ENCODE results near the gene CCDC197.

DNA sequence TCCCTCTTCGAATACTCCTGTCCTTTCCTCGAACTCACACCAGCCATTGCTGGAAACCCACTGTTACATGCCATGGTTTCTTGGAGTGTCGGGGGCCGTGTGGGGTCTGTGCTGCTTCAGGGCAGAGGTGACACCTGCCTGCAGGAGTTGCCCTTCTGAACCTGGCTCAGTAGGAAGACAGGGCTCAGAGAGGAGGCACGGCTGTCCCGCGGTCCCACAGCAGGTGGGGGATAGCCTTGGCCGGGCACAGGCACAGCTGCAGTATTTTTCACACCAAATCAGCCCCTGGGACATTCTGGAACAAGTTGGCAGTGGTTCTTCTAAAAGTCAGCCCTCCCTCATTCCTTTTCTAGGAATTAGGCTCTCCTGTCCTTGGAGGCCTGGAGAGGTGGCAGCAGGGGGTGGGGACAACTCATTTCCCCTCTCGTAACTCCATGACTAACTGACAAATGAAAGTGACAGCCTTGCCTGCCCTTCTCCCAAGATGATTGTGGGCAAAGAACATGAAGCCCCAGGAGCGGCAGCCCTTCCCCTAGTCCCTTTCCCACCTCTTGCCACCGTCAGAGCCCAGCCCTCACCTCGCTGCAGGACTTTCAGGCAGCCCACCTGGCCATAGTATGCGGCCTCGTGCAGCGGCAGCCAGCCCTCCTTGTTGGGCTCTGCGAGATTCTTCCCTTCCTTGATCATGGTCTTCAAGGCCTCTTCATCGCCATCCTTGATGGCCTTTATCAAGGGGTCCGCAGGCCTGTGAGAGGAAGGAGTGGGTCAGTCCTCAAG, 43.2 kb upstream of the CCDC197 start:
- TF ChIP-seq, protein P1, sequence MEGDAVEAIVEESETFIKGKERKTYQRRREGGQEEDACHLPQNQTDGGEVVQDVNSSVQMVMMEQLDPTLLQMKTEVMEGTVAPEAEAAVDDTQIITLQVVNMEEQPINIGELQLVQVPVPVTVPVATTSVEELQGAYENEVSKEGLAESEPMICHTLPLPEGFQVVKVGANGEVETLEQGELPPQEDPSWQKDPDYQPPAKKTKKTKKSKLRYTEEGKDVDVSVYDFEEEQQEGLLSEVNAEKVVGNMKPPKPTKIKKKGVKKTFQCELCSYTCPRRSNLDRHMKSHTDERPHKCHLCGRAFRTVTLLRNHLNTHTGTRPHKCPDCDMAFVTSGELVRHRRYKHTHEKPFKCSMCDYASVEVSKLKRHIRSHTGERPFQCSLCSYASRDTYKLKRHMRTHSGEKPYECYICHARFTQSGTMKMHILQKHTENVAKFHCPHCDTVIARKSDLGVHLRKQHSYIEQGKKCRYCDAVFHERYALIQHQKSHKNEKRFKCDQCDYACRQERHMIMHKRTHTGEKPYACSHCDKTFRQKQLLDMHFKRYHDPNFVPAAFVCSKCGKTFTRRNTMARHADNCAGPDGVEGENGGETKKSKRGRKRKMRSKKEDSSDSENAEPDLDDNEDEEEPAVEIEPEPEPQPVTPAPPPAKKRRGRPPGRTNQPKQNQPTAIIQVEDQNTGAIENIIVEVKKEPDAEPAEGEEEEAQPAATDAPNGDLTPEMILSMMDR (IDR thresholded peaks at IDR 0.05) = no peak
- no peak for TF ChIP-seq POLR2A (IDR thresholded peaks at IDR 0.05; ENCODE audit: low read depth)
- no peak for TF ChIP-seq POLR2AphosphoS5 (IDR thresholded peaks at IDR 0.05)
- TF ChIP-seq EP300 (IDR thresholded peaks at IDR 0.05) = no peak

All from esophagus muscularis mucosa (tissue), 4 donors.